ENCODE measurements around the gene VKORC1. TPM values are rescaled to one million over a fixed set of nuclear protein-coding genes. Genes with fewer than 3 reads are reported as not detected.

Gene VKORC1
- total RNA-seq, 1 experiment from 2014 or later = 83.8 TPM

DNA sequence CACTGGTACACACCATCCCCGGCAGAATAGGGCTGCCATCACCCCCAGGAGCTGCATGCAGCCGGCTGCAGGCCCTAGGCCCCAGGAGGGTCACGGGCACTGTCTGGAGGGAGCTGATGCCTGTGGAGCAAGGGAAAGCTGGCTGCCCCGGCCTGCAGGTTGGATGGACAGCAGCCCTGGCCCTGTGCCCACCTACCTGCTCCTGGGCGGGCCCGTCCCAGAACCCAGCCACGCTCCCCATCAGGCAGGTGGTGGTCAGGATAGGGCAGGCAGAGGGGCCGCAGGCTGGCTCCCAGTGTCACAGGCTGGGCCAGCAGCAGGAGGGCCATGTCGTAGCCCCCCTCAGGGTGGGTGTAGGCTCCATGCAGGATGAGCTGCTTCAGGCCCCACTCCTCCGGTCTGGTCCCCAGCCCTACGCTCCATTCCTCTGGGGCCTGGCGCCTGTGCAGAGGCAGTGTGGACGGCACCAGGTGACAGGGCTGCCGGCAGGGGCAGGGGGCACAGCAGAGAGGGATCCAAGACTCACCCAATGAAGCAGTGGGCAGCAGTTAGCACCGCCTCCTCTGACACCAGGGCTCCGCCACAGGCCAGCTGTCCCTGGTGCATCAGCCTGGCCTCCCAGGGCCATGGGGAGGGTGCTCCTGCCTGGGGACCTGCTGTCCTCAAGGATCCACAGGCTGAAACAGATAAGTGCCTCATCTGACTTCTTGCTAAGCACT is 9.9 kb downstream of the VKORC1 start:
- no peaks in the 10 kb centered on the region for H3K27me3 ChIP-seq (ENCODE audit: insufficient read depth, low read length)
- H3K36me3 ChIP-seq (ENCODE audit: control insufficient read depth in 1 of 2, insufficient read depth in 2 of 2, low read length in 2 of 2) = peaks cover 6% of the 10 kb centered on the region in 2 experiments; a peak in 2 of 4 replicates
- no peaks in the 10 kb centered on the region for H4K20me1 ChIP-seq (ENCODE audit: insufficient read depth)
- H3K4me1 ChIP-seq (ENCODE audit: control insufficient read depth in 1 of 2, insufficient read depth in 2 of 2, low read length in 2 of 2) = peaks cover 0 to 11% of the 10 kb centered on the region in 2 experiments; a peak in 1 of 4 replicates
- no peaks in the 10 kb centered on the region for H3K9me2 ChIP-seq (ENCODE audit: insufficient read depth)
- ChIA-PET CTCF (interaction anchor here (0.6 kb wide), 1 partner anchor 10 kb away, joined by 3 read pairs; no protein-coding TSS in a partner anchor), POLR2A (no interaction called here), RAD21 (ENCODE audit: low non-redundant PET in 1 of 2, low total read pairs in 2 of 2, uncharacterized antibody in 2 of 2, unreplicated experiment in 2 of 2) (no interaction called here)
- no peak for TF ChIP-seq ATF3 (IDR thresholded peaks at IDR 0.05)
- TF ChIP-seq ZFX (IDR thresholded peaks at IDR 0.05) = no peak
- TF ChIP-seq JUND (IDR thresholded peaks at IDR 0.05) = no peak
- TF ChIP-seq, protein P1, sequence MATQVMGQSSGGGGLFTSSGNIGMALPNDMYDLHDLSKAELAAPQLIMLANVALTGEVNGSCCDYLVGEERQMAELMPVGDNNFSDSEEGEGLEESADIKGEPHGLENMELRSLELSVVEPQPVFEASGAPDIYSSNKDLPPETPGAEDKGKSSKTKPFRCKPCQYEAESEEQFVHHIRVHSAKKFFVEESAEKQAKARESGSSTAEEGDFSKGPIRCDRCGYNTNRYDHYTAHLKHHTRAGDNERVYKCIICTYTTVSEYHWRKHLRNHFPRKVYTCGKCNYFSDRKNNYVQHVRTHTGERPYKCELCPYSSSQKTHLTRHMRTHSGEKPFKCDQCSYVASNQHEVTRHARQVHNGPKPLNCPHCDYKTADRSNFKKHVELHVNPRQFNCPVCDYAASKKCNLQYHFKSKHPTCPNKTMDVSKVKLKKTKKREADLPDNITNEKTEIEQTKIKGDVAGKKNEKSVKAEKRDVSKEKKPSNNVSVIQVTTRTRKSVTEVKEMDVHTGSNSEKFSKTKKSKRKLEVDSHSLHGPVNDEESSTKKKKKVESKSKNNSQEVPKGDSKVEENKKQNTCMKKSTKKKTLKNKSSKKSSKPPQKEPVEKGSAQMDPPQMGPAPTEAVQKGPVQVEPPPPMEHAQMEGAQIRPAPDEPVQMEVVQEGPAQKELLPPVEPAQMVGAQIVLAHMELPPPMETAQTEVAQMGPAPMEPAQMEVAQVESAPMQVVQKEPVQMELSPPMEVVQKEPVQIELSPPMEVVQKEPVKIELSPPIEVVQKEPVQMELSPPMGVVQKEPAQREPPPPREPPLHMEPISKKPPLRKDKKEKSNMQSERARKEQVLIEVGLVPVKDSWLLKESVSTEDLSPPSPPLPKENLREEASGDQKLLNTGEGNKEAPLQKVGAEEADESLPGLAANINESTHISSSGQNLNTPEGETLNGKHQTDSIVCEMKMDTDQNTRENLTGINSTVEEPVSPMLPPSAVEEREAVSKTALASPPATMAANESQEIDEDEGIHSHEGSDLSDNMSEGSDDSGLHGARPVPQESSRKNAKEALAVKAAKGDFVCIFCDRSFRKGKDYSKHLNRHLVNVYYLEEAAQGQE (IDR thresholded peaks at IDR 0.05; ENCODE audit: low read depth) = no peak
- no peak for TF ChIP-seq ZNF274 (IDR thresholded peaks at IDR 0.05; ENCODE audit: low read depth, low read length)
- no peak for TF ChIP-seq TCF7L2 (IDR thresholded peaks at IDR 0.05; ENCODE audit: borderline replicate concordance, extremely low read depth, insufficient read depth, insufficient read length)
- TF ChIP-seq SIN3A (IDR thresholded peaks at IDR 0.05; ENCODE audit: low read depth) = no peak
- intact Hi-C loops (cut with micrococcal nuclease) = no loop called here
- no peaks in the 10 kb centered on the region for H3K79me2 ChIP-seq (ENCODE audit: insufficient read depth, low read length)
- no peak overlapping the region for H3K9ac ChIP-seq (ENCODE audit: low read length)
- no TSS peak for BruUV-seq (replicated peaks)
- no peak overlapping the region for H3K4me3 ChIP-seq (replicated peaks in 1 of 2; ENCODE audit: low read depth in 1 of 2, low read length in 2 of 2)
- no peak overlapping the region for H2AFZ ChIP-seq (ENCODE audit: low read depth, low read length, poor library complexity, severe bottlenecking)
- DNase-seq (ENCODE audit: low read depth, low spot score) (no peak), ATAC-seq (no peak)
- no peak overlapping the region; the same call in 1 of the 2 replicates for H3K27ac ChIP-seq (ENCODE audit: low read depth, low read length)
- no peak overlapping the region for H3K4me2 ChIP-seq (ENCODE audit: low read length)
- no peaks in the 10 kb centered on the region for H3K9me3 ChIP-seq (ENCODE audit: control insufficient read depth in 1 of 2, insufficient read depth in 1 of 2, low read depth in 1 of 2, low read length in 2 of 2)

All from HCT116 (cell line).